Neuron (in vitro differentiated cells): ENCODE data around the gene PDE12.
A peak's percentile ranks its signal among the peaks of the same experiment; 100 is the strongest.
"Not testable (repeated sequence)": the region's sequence is repeated elsewhere in the genome, so short reads cannot be mapped to it uniquely, and the experiment has no call there.

Experiments used
- H2AFZ ChIP-seq: one replicate; pipeline ENCODE4 v1.6.1; 2013; ENCODE audit warnings: low read depth, mild to moderate bottlenecking, inconsistent platforms, low read length, moderate library complexity
- H3K27me3 ChIP-seq: one replicate; pipeline ENCODE4 v1.6.1; 2013; ENCODE audit warnings: low read length; ENCODE audit not compliant: insufficient read depth
- H3K36me3 ChIP-seq: one replicate; pipeline ENCODE4 v1.6.1; 2013; ENCODE audit warnings: low read length; ENCODE audit not compliant: insufficient read depth
- H3K4me1 ChIP-seq: one replicate; pipeline ENCODE4 v1.6.1; 2013; ENCODE audit warnings: low read length; ENCODE audit not compliant: insufficient read depth
- H3K4me3 ChIP-seq: 2 replicates; pipeline ENCODE4 v1.5.1; 2013; ENCODE audit warnings: mild to moderate bottlenecking, low read length, moderate library complexity
- H3K9me3 ChIP-seq: one replicate; pipeline ENCODE4 v1.6.1; 2013; ENCODE audit warnings: low read length

PDE12 gene

DNA sequence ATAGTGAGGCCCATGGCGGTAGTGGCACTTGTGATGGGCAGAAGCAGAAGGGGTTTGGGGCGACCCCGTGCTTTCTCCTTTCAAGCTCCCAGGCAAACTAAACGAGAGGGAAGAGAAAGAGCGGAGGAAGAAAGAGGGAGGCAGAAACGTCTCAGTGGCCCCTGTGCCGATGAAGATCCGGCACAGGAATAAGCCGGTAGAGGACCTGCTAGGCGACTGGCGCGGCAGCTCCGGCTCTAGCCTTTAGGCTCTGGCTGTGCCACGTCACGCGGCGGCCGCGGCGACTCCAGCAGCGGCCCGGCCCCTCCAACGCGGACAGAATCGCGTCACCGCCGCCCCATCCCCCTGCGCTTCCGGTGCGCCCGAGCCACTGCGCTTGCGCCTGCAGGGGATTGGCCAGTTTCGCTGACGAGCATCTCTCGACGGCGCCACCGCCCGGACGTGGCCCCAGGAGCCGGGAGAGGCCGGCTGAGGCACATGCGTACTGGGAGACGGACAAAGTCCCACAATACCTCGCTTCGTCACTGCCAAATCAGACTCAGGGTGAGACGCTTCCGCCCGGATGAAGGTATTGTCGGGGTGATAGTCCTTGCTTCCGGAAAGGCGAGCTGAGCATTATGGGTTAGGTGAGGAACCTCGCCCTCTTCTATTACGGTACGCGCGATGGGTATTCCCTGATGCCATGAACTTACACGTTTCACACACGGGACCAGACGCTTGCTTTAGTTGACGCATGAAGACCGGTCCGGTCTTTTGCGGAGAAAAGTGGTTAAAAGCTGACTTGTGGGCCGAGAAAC, 41.3 kb downstream of the PDE12 start, which contains the start of gene ARF4:
Gene ARF4 (minus strand): TSS at position 218 of the 797 bp plus-strand sequence. CDS start 204 bp downstream, at position 14.
- peak within 1 kb of the TSS; percentile 43 for H2AFZ ChIP-seq
- no peaks in the 10 kb centered on the region for H3K9me3 ChIP-seq
- no peaks in the 10 kb centered on the region for H3K27me3 ChIP-seq
- peak within 1 kb of the TSS; percentile 98 for H3K4me3 ChIP-seq
- H3K36me3 ChIP-seq, result peaks cover 15% of the 10 kb centered on the region
- peaks cover 24% of the 10 kb centered on the region for H3K4me1 ChIP-seq

GRCh38 chr3:57598765-57599360, 42.8 kb downstream of the PDE12 start:
- H3K4me3 ChIP-seq, result peak overlapping the region; percentile 59
- peaks cover 20% of the 10 kb centered on the region for H3K4me1 ChIP-seq
- no peaks in the 10 kb centered on the region for H3K9me3 ChIP-seq
- H2AFZ ChIP-seq, result no peak overlapping the region
- no peaks in the 10 kb centered on the region for H3K27me3 ChIP-seq
- peaks cover 10% of the 10 kb centered on the region for H3K36me3 ChIP-seq

GRCh38 chr3:57600195-57600594, 44.1 kb downstream of the PDE12 start:
- Histone ChIP-seq H3K4me3 (no peak overlapping the region), H3K36me3 (peaks cover 1% of the 10 kb centered on the region), H2AFZ (no peak overlapping the region), H3K27me3 (no peaks in the 10 kb centered on the region), H3K9me3 (peaks cover 3% of the 10 kb centered on the region), H3K4me1 (peaks cover 11% of the 10 kb centered on the region)

DNA sequence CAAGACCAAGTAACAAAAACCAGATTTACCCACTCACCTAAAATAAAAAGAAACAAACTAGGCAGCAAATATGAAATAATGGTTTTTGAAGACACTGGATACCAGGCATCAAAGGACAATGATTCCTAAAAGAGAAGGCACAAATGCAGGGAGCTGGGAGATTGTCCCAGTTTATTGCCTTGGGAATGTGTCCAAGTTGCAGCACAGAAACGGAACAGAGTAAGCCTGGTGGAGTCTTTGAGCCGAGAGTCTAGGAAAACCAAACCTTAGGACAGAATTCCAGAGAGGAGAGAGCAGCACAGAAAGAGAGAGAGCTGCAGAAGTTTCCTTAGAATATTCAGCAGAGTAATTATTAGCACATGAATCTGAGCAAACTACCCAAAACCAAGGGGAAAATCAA, 48.9 kb downstream of the PDE12 start:
- Histone ChIP-seq H2AFZ (no peak overlapping the region), H3K4me3 (no peak overlapping the region), H3K4me1 (no peaks in the 10 kb centered on the region), H3K9me3 (peaks cover 4% of the 10 kb centered on the region), H3K36me3 (peaks cover 3% of the 10 kb centered on the region), H3K27me3 (no peaks in the 10 kb centered on the region)

- H3K27me3 ChIP-seq, result no peaks in the 10 kb centered on the region
- no peak overlapping the region for H2AFZ ChIP-seq
- no peaks in the 10 kb centered on the region for H3K4me1 ChIP-seq
- H3K36me3 ChIP-seq, result peaks cover 3% of the 10 kb centered on the region
- H3K4me3 ChIP-seq, result no peak overlapping the region
- H3K9me3 ChIP-seq, result peaks cover 4% of the 10 kb centered on the region
Measured at GRCh38 chr3:57605683-57606082, 49.6 kb downstream of the PDE12 start.

DNA sequence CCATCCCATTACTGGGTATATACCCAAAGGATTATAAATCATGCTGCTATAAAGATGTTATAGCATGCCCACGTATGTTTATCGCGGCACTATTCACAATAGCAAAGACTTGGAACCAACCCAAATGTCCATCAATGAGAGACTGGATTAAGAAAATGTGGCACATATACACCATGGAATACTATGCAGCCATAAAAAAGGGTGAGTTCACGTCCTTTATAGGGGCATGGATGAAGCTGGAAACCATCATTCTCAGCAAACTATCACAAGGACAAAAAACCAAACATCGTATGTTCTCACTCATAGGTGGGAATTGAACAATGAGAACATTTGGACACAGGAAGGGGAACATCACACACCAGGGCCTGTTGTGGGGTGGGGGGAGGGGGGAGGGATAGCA, 55.8 kb downstream of the PDE12 start:
- H3K9me3 ChIP-seq, H3K36me3 ChIP-seq, H3K4me1 ChIP-seq, H2AFZ ChIP-seq, H3K27me3 ChIP-seq, H3K4me3 ChIP-seq: not testable (repeated sequence)

GRCh38 chr3:57616233-57616632, 60.2 kb downstream of the PDE12 start:
- no peaks in the 10 kb centered on the region for H3K27me3 ChIP-seq
- no peak overlapping the region for H3K4me3 ChIP-seq
- no peak overlapping the region for H2AFZ ChIP-seq
- H3K4me1 ChIP-seq, result no peaks in the 10 kb centered on the region
- H3K9me3 ChIP-seq, result peaks cover 2% of the 10 kb centered on the region
- H3K36me3 ChIP-seq, result no peaks in the 10 kb centered on the region
